Neutrophil (primary cell): Measurements from ENCODE around the gene VWA7.

Experiments used
- H3K27ac ChIP-seq: fragments of 200-600 bp; sonication (generic); 2 replicates; pipeline ENCODE4 v1.5.1; 2016; ENCODE audit warnings: mild to moderate bottlenecking, moderate library complexity
- H3K27me3 ChIP-seq: fragments of 200-600 bp; sonication (generic); 2 replicates; pipeline ENCODE4 v1.6.0; 2016; ENCODE audit warnings: mild to moderate bottlenecking
- H3K36me3 ChIP-seq: fragments of 200-600 bp; sonication (generic); 2 replicates; pipeline ENCODE4 v1.5.1; 2017
- H3K4me1 ChIP-seq, 2 experiments: fragments of 200-600 bp in 1 of 2; sonication (generic) in 1 of 2; 1 replicate in 1 of 2; 2 replicates in 1 of 2; pipeline versions ENCODE4 v1.5.1 to v1.6.1; 2013 to 2016; ENCODE audit warnings: low read depth in 1 of 2, low read length in 1 of 2, mild to moderate bottlenecking in 1 of 2, moderate library complexity in 1 of 2; ENCODE audit not compliant: control insufficient read depth in 1 of 2, insufficient read depth in 1 of 2
- H3K4me3 ChIP-seq, 2 experiments: fragments of 200-600 bp in 1 of 2; sonication (generic) in 1 of 2; 1 replicate in 1 of 2; 2 replicates in 1 of 2; pipeline ENCODE4 v1.5.1; 2013 to 2016; ENCODE audit warnings: low read depth in 1 of 2, low read length in 1 of 2, mild to moderate bottlenecking in 1 of 2, moderate library complexity in 1 of 2
- H3K9me3 ChIP-seq: fragments of 200-600 bp; sonication (generic); 2 replicates; pipeline ENCODE4 v1.5.1; 2016
- TF ChIP-seq, protein P1 (sequence below): fragments of 200-600 bp; sonication (generic); IDR thresholded peaks from 2 replicates; pipeline ENCODE4 v1.5.1; 2016; ENCODE audit warnings: antibody characterized with exemption

Gene VWA7

GRCh38 chr6:31775184-31775583 lies 1.9 kb downstream of the VWA7 start:
- H3K36me3 ChIP-seq: peaks cover 11% of the 10 kb centered on the region

GRCh38 chr6:31771992-31772358 lies 5.2 kb downstream of the VWA7 start:
- H3K9me3 ChIP-seq: no peaks in the 10 kb centered on the region
- no peak overlapping the region for H3K4me3 ChIP-seq
- no peak overlapping the region for H3K27ac ChIP-seq
- peaks cover 5% of the 10 kb centered on the region for H3K27me3 ChIP-seq
- peaks cover 26 to 33% of the 10 kb centered on the region in 2 experiments for H3K4me1 ChIP-seq
- TF ChIP-seq, protein P1, sequence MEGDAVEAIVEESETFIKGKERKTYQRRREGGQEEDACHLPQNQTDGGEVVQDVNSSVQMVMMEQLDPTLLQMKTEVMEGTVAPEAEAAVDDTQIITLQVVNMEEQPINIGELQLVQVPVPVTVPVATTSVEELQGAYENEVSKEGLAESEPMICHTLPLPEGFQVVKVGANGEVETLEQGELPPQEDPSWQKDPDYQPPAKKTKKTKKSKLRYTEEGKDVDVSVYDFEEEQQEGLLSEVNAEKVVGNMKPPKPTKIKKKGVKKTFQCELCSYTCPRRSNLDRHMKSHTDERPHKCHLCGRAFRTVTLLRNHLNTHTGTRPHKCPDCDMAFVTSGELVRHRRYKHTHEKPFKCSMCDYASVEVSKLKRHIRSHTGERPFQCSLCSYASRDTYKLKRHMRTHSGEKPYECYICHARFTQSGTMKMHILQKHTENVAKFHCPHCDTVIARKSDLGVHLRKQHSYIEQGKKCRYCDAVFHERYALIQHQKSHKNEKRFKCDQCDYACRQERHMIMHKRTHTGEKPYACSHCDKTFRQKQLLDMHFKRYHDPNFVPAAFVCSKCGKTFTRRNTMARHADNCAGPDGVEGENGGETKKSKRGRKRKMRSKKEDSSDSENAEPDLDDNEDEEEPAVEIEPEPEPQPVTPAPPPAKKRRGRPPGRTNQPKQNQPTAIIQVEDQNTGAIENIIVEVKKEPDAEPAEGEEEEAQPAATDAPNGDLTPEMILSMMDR: no peak
- H3K36me3 ChIP-seq: no peaks in the 10 kb centered on the region

More at GRCh38 chr6:31775184-31775583, 1.9 kb downstream of the VWA7 start:
- TF ChIP-seq, protein P1: no peak
- no peak overlapping the region for H3K27ac ChIP-seq
- peaks cover 4 to 11% of the 10 kb centered on the region in 2 experiments for H3K4me1 ChIP-seq
- H3K27me3 ChIP-seq: peaks cover 5% of the 10 kb centered on the region
- no peaks in the 10 kb centered on the region for H3K9me3 ChIP-seq
- no peak overlapping the region for H3K4me3 ChIP-seq

DNA sequence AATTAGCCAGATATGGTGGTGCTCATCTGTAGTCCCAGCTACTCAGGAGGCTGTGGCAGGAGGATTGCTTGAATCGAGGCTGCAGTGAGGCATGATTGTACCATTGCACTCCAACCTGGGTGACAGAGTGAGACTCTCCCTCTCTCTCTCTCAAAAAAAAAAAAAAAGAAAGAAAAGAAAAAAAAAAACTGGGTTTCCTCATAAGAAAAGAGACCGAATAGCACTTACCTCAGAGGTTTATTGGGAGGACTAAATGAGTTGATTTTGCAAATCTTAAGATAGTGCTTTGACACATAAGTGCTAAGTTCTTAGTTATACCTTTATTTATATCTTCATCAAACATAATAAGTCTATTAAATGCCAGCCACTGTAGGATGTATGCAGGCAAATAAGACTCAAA lies 6.3 kb downstream of the VWA7 start:
- H3K27ac ChIP-seq: no peak overlapping the region
- peaks cover 26 to 27% of the 10 kb centered on the region in 2 experiments for H3K4me1 ChIP-seq
- no peak overlapping the region for H3K4me3 ChIP-seq
- no peaks in the 10 kb centered on the region for H3K27me3 ChIP-seq
- H3K36me3 ChIP-seq: no peaks in the 10 kb centered on the region
- no peaks in the 10 kb centered on the region for H3K9me3 ChIP-seq
- TF ChIP-seq, protein P1: no peak

- TF ChIP-seq, protein P1: peak; percentile 95
- no peaks in the 10 kb centered on the region for H3K36me3 ChIP-seq
- H3K4me3 ChIP-seq: peak overlapping the region in 1 of 2 experiments; percentile 29
- H3K4me1 ChIP-seq: peaks cover 26 to 27% of the 10 kb centered on the region in 2 experiments
- H3K27me3 ChIP-seq: no peaks in the 10 kb centered on the region
- peak overlapping the region; percentile 80 for H3K27ac ChIP-seq
- H3K9me3 ChIP-seq: no peaks in the 10 kb centered on the region
Observed at GRCh38 chr6:31769684-31770371, 7.3 kb downstream of the VWA7 start.

DNA sequence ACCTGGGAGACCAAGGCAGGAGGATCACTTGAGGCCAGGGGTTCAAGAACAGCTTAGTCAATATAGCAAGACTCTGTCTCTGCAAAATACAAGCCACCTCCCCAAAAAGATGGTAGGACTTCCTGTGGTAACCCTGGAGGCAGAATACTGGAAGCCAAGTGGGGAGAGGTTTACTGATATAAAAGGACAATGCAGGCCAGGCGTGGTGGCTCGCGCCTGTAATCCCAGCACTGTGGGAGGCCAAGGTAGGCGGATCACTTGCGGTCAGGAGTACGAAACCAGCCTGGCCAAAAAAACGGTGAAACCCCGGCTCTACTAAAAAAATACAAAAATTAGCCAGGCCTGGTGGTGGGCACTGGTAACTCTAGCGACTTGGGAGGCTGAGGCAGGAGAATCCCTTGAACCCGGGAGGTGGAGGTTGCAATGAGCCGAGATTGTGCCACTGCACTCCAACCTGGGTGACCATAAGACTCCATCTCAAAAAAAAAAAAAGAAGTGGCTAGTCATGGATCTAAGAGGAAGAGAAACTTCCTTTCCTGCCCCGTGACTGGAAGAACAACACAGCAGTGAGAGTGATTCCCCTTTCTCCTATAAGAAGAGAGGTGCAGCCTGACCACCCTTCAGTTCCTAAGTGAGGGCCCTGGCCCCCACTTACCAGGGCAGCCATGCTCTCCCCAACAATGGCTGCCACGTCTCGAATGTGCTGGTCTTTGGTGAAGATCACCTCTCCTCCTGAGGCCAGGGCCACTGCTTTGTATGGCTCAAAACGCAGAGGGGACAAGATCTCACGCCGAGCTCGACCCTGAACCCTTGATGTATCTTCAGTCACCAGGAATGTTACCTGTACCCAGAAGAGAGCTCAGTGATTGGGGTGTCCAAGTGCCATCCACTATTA lies 8.5 kb downstream of the VWA7 start:
- no peaks in the 10 kb centered on the region for H3K36me3 ChIP-seq
- peak overlapping the region in 1 of 2 experiments; percentile 30 for H3K4me3 ChIP-seq
- H3K9me3 ChIP-seq: no peaks in the 10 kb centered on the region
- TF ChIP-seq, protein P1: no peak
- H3K27ac ChIP-seq: peak overlapping the region; percentile 80
- H3K4me1 ChIP-seq: peaks cover 26 to 27% of the 10 kb centered on the region in 2 experiments
- no peaks in the 10 kb centered on the region for H3K27me3 ChIP-seq
